CD4-positive, alpha-beta T cell treated with Interleukin-10 for 1 hour (primary cell): ENCODE data around the gene RNF111.
A peak's percentile ranks its signal among the peaks of the same experiment; 100 is the strongest.
"Not testable (repeated sequence)": the region's sequence is repeated elsewhere in the genome, so short reads cannot be mapped to it uniquely, and the experiment has no call there.

Experiments
- DNase-seq: peaks from one replicate; pipeline ENCODE4 v3.0.0-alpha.2; 2020

The RNF111 gene

GRCh38 chr15:59063042-59063441, 75.6 kb downstream of the RNF111 start:
- no peak for DNase-seq

GRCh38 chr15:59069430-59069829, 82.0 kb downstream of the RNF111 start:
- DNase-seq = no peak

GRCh38 chr15:59074607-59075006, 87.1 kb downstream of the RNF111 start:
- no peak for DNase-seq

GRCh38 chr15:59087731-59088130, 100.3 kb downstream of the RNF111 start:
- no peak for DNase-seq

GRCh38 chr15:59094077-59094476, 106.6 kb downstream of the RNF111 start:
- no peak for DNase-seq

GRCh38 chr15:59096429-59096828, 109.0 kb downstream of the RNF111 start:
- DNase-seq = no peak

GRCh38 chr15:59099162-59099685, 111.8 kb downstream of the RNF111 start:
- DNase-seq = no peak

GRCh38 chr15:59104602-59104911, 117.1 kb downstream of the RNF111 start:
- DNase-seq = no peak

- peak; percentile 92 for DNase-seq
Observed at GRCh38 chr15:59104912-59105732, 117.7 kb downstream of the RNF111 start, which contains the start of gene CCNB2. CCNB2 (plus strand) TSS chr15:59105146; CDS start chr15:59105269, 123 bp downstream.

GRCh38 chr15:59105854-59106253, 118.4 kb downstream of the RNF111 start:
- no peak for DNase-seq

GRCh38 chr15:59111251-59111650, 123.8 kb downstream of the RNF111 start:
- no peak for DNase-seq

- DNase-seq = no peak
Observed at GRCh38 chr15:59115047-59115446, 127.6 kb downstream of the RNF111 start.

- DNase-seq = no peak
Observed at GRCh38 chr15:59116141-59116540, 128.7 kb downstream of the RNF111 start.

GRCh38 chr15:59116771-59117170, 129.3 kb downstream of the RNF111 start:
- no peak for DNase-seq

- no peak for DNase-seq
Observed at GRCh38 chr15:59119625-59120024, 132.2 kb downstream of the RNF111 start.

GRCh38 chr15:59120937-59121336, 133.5 kb downstream of the RNF111 start:
- DNase-seq = no peak

GRCh38 chr15:59124261-59124660, 136.8 kb downstream of the RNF111 start:
- DNase-seq = no peak

GRCh38 chr15:59125683-59126082, 138.2 kb downstream of the RNF111 start:
- DNase-seq = not testable (repeated sequence)

- DNase-seq = not testable (repeated sequence)
Observed at GRCh38 chr15:59127255-59127654, 139.8 kb downstream of the RNF111 start.

GRCh38 chr15:59131456-59131855, 144.0 kb downstream of the RNF111 start:
- no peak for DNase-seq

GRCh38 chr15:59131969-59132562, 144.6 kb downstream of the RNF111 start:
- no peak for DNase-seq

- no peak for DNase-seq
Observed at GRCh38 chr15:59133929-59134427, 146.5 kb downstream of the RNF111 start.

- DNase-seq = no peak
Observed at GRCh38 chr15:59137566-59137965, 150.1 kb downstream of the RNF111 start.

- DNase-seq = peak; percentile 70
Observed at GRCh38 chr15:59138243-59138642, 150.8 kb downstream of the RNF111 start.
